Subcutaneous abdominal adipose tissue (tissue), 5 donors: ENCODE results near the gene SULT4A1.
"Not testable (repeated sequence)": the region's sequence is repeated elsewhere in the genome, so short reads cannot be mapped to it uniquely, and the experiment has no call there.

Experiments used
- H3K27ac ChIP-seq: one replicate; pipeline ENCODE4 v1.7.0; 2013; ENCODE audit warnings: low read depth, mild to moderate bottlenecking, inconsistent platforms, low read length, moderate library complexity
- H3K27me3 ChIP-seq, 5 donors: one replicate each; pipeline ENCODE4 v1.7.0; 2013; ENCODE audit warnings: low read length in 5 of 5, inconsistent platforms in 1 of 5; ENCODE audit not compliant: control insufficient read depth in 5 of 5, insufficient read depth in 4 of 5
- H3K36me3 ChIP-seq, 5 donors: one replicate each; pipeline ENCODE4 v1.7.0; 2013; ENCODE audit warnings: low read length in 5 of 5; ENCODE audit not compliant: control insufficient read depth in 5 of 5, insufficient read depth in 5 of 5
- H3K4me1 ChIP-seq, 5 donors: one replicate each; pipeline ENCODE4 v1.7.0; 2013; ENCODE audit warnings: low read length in 5 of 5, mild to moderate bottlenecking in 3 of 5, moderate library complexity in 1 of 5; ENCODE audit not compliant: control insufficient read depth in 5 of 5, insufficient read depth in 5 of 5
- H3K4me3 ChIP-seq, 5 donors: one replicate each; pipeline ENCODE4 v1.7.0; 2013; ENCODE audit warnings: low read length in 5 of 5, low read depth in 1 of 5
- H3K9ac ChIP-seq, 5 donors: one replicate each; pipeline ENCODE4 v1.7.0; 2013; ENCODE audit warnings: low read length in 5 of 5, mild to moderate bottlenecking in 4 of 5, moderate library complexity in 3 of 5
- H3K9me3 ChIP-seq, 5 donors: one replicate each; pipeline ENCODE4 v1.7.0; 2013; ENCODE audit warnings: low read length in 5 of 5; ENCODE audit not compliant: control insufficient read depth in 5 of 5
- donor health status: healthy.
- donor health status: healthy.
- donor health status: healthy.
- donor health status: healthy.
- donor health status: healthy.

SULT4A1 gene

DNA sequence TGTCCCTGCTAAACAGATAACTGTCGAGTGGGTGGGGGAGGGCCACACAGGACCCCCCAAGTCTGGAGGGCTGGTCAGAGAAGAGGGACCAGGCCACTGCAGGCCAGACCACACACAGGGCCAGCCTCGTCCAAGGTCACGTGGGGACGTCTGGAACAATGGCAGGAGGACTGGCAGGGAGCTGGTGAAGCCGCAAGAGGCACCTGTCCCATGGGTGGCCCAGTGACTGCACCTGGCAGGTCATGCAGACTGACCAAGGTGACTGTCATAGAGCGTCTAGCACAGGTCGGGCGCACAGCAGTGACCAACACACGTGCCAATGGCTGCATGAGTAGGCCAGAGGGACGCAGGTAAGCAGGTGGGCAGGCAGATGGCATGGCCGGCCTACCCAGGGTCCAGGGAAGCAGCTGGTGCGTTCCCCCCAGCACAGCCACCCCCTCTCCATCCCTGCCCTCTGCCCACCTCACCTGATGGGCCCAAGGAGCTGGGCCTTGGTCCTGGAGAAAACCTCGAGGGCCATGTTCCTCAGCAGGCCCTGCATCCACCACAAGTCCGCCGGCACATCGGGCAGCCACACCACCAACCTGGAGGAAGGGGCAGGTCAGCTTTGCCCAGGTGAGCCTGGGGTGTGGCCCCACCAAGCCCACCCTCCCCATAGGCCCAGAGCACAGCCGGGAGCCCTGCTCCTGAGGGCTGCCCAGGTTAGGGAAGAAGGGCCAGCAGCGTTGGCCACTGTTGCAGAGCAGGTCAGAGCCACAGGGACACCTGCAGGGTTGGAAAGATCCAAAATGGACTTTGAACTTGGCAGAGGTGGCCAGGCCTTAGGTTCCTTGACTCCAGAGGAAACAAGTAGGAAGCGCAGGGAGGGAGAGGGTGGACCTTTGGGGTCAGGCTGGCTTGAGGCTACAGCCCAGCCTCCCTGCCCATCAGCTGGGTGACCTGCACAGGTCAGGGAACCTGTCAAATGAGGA is 19.1 kb upstream of the SULT4A1 start:
- no peaks in the 10 kb centered on the region for H3K4me1 ChIP-seq
- peaks cover 3 to 22% (median 10%) of the 10 kb centered on the region in 5 donors for H3K27me3 ChIP-seq

DNA sequence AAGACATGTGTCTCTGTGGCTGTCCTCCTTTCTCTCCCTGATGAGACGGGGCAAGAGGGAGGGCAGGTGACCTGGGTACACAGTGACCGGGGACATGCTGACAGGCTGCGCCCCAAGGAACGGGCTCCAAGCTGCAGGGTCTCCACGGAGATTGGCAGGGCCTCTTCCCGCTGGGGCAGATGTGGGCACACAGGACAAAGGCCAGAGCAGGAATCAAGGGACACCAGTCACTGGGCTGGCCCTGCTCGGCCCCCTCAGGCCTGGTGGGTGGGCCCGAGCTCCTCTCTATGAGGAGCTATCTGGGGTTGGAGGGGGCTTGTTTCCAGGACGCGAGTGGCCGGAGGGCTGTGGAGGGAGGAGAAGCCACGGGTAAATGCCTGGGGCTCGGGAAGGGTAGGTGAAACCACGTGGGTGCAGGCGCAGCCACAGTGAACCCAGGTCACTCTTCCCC is 18.3 kb upstream of the SULT4A1 start:
- H3K4me1 ChIP-seq, result no peaks in the 10 kb centered on the region
- peaks cover 3 to 27% (median 13%) of the 10 kb centered on the region in 5 donors for H3K27me3 ChIP-seq
- no peak overlapping the region for H3K27ac ChIP-seq
- H3K9ac ChIP-seq, result no peak overlapping the region
- H3K36me3 ChIP-seq, result no peaks in the 10 kb centered on the region
- H3K4me3 ChIP-seq, result no peak overlapping the region
- H3K9me3 ChIP-seq, result no peaks in the 10 kb centered on the region

More for the DNA sequence above, 19.1 kb upstream of the SULT4A1 start:
- Histone ChIP-seq H3K36me3 (no peaks in the 10 kb centered on the region), H3K27ac (no peak overlapping the region), H3K9ac (no peak overlapping the region), H3K4me3 (no peak overlapping the region), H3K9me3 (no peaks in the 10 kb centered on the region)

DNA sequence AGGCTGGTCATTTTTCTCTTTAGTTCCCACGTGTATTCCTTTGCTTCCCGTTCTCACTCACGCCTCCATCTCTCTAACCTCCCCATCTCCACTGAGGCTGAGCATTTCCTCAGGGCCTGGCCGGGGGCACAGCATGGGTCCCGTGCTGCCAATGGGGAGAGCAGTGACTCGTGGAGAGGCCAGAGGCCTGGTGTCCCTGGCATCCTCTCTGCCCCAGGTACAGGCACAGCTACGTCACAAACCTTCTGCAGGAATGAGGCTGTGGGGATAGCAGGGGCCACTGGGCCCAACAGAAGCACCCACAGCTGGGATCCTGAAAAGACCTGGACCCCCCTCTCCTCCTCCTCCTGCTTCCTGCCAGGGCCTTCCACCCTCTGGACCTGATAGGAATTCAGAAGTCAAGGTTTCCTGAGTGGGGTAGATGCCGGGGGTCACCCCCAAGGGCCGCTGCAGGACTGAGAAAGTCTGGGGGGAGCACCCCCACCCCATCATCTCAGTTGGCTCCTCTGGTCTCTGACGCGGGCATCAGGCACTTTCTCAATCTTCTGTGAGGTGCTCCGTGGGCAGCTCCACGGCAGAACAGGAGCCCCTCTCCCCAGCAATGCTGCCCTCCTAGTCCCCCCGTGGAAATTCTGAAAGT is 17.7 kb upstream of the SULT4A1 start:
- Histone ChIP-seq H3K4me1 (no peaks in the 10 kb centered on the region), H3K4me3 (no peak overlapping the region), H3K9me3 (no peaks in the 10 kb centered on the region), H3K9ac (no peak overlapping the region), H3K27ac (no peak overlapping the region), H3K27me3 (peaks cover 3 to 27% (median 13%) of the 10 kb centered on the region in 5 donors), H3K36me3 (no peaks in the 10 kb centered on the region)

DNA sequence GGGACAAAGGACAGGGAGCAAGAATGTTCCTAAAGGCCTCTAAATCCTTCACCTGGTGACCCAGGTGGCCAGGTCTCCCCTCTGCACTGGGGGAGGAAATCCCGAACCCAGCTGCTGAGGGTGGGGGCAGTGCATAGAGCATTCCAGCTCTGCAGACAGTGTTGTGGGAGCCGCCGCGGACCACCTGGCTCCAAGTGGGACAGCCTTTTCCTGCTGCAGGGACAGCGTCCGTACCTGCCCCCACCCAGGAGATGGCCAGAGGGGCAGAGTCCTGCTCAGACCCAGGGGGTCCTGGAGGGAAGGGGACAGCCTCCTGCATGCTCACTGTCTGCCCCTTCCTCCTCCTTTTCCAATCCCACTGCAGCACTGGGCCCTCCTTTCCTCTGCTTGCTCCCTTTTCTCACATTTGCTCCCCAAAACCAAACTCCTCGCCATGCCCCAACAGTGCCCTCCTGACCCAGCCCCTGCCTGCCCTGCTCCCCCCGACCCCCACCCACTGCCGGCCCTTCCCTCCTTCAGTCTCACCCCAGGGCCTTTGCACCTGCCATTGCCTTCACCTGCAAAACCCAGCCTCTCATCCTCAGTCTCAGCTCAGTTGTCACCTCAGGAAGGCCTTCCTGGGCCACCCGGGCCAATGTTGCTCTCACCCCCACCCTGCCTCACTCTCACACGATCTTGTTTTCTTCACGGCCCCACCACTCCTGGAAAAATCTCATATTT is 16.7 kb upstream of the SULT4A1 start:
- Histone ChIP-seq H3K27ac (no peak overlapping the region), H3K9ac (no peak overlapping the region), H3K9me3 (no peaks in the 10 kb centered on the region), H3K4me3 (no peak overlapping the region), H3K27me3 (peaks cover 6 to 27% (median 13%) of the 10 kb centered on the region in 5 donors), H3K36me3 (no peaks in the 10 kb centered on the region), H3K4me1 (no peaks in the 10 kb centered on the region)

DNA sequence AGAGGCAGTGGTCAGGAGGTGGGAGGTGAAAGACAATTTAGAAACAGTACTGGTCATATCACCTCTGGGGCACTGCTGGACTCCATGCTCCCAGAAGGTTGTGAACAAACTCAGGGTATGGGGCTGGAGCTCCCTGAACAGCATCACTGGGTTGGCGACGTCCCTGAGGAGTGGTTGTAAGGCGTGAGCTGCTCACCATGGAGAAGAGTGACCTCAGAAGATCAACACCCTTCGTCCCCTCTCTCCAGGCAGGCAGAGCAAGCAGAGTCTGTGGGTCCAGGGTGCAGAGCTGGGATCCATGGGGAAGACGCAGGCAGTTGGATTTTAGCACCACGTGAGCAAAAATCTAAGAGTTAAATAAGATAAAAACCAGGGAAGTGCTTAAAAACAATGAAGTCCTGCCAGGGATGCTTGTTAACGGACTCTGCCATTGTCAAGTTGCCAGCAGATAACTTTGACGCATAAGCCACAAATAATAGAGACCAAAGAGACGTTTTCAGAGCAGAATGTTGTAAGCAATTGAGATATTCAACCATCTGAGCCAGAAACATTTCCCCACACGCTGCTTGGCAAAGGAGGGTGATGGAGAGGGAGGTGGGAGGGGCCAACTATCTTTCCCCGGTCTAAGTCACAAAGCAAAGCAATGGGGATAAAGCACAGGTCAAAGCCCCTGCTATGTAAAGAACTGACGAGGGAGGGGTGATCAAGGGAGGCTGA is 15.9 kb upstream of the SULT4A1 start:
- no peak overlapping the region for H3K27ac ChIP-seq
- no peak overlapping the region for H3K9ac ChIP-seq
- no peaks in the 10 kb centered on the region for H3K9me3 ChIP-seq
- H3K4me3 ChIP-seq, result no peak overlapping the region
- H3K4me1 ChIP-seq, result no peaks in the 10 kb centered on the region
- no peaks in the 10 kb centered on the region for H3K36me3 ChIP-seq
- peaks cover 6 to 27% (median 13%) of the 10 kb centered on the region in 5 donors for H3K27me3 ChIP-seq

DNA sequence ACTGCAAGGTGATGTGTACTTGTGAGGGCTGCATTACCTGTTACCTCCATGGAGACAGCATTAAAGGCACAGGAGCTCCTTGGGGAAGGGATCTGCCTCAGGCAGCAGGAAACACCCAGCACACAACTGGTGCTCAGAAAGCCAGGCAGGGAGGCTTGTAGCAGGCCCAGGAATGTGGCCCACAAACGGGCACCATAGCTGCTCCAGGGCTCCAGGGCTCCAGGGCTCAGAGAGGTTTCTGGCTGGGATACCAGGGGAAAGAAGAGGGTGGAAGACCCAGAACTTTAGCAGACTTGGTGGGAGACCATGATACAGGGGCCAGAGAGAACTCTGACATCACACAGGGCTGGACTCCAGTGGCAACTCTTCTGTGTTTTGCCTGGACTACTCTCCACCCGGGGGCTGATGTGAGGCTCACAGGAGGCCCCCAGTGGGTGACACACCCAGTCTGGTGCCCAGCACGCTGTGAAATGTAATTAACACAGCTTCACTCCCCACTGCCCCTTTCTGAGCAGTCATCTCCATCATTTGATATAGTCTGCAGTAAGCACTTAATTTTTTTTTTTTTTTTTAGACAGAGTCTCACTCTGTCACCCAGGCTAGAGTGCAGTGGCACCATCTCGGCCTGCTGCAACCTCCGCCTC is 14.7 kb upstream of the SULT4A1 start:
- Histone ChIP-seq H3K36me3 (no peaks in the 10 kb centered on the region), H3K4me1 (no peaks in the 10 kb centered on the region), H3K27ac (no peak overlapping the region), H3K9ac (no peak overlapping the region), H3K27me3 (peaks cover 6 to 27% (median 13%) of the 10 kb centered on the region in 5 donors), H3K9me3 (no peaks in the 10 kb centered on the region), H3K4me3 (no peak overlapping the region)

DNA sequence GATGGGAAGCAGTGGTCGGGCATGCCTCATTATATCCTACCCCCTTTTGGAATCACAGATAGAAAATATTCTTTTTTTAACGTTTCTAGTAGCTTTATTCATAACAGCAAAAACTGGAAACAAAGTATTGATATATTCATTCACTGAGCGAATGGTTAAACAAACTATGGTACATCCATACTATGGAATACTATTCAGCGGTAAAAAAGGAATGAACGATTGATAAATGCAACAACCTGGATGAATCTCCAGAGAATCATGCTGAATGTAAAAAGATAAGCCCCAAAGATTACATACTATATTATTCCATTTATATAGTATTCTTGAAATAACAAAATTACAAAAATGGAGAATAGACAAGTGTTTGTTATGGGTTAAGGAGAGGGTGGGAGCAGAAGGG is 7.5 kb upstream of the SULT4A1 start:
- Histone ChIP-seq H3K27ac (no peak overlapping the region), H3K9me3 (peaks cover 0 to 6% (median 0%) of the 10 kb centered on the region in 5 donors), H3K36me3 (no peaks in the 10 kb centered on the region), H3K9ac (no peak overlapping the region), H3K4me3 (no peak overlapping the region), H3K27me3 (peaks cover 0 to 8% (median 2%) of the 10 kb centered on the region in 5 donors), H3K4me1 (no peaks in the 10 kb centered on the region)

DNA sequence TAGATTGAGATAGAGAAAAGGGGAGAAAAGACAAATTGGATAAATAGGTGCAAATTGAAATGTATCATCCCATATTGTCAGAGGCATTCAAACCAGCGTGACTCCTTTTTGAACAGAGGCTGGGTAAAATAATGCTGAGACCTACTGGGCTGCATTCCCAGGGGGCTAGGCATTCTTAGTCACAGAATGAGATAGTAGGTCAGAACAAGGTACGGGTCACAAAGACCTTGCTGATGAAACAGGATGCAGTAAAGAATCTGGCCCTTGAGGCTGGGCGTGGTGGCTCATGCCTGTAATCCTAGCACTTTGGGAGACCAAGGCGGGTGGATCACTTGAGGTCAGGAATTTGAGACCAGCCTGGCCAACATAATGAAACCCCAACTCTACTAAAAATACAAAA is 6.7 kb upstream of the SULT4A1 start:
- not testable (repeated sequence) for H3K36me3 ChIP-seq, H3K9ac ChIP-seq, H3K4me1 ChIP-seq, H3K4me3 ChIP-seq, H3K9me3 ChIP-seq, H3K27ac ChIP-seq
- peaks cover 0 to 10% (median 1%) of the 10 kb centered on the region in 5 donors for H3K27me3 ChIP-seq
